ENCODE data around the gene BICRA.
"Not testable (repeated sequence)": the region's sequence is repeated elsewhere in the genome, so short reads cannot be mapped to it uniquely, and the experiment has no call there.

BICRA gene

DNA sequence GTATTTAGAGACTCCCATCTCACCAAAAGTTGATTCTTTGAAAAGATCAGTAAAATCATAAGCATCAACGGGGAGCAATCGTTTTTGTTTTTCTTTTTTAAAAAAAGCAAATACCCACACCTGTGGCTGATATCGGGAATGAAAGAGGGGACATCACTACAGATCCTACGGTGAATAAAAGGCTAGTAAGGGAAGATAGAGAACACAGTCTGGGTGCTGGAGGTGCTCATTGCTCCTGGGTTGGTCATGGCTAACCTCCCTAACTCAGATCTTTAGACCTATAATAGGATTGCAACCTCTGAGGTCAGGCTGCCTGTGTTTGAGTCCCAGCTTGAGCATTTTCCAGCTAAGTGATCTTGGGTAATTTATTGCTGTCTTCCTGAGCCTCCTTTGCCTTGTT, 105.4 kb downstream of the BICRA start:
- no peak overlapping the region for H3K4me3 Mint-ChIP-seq
- H3K27ac Mint-ChIP-seq: no peak overlapping the region

DNA sequence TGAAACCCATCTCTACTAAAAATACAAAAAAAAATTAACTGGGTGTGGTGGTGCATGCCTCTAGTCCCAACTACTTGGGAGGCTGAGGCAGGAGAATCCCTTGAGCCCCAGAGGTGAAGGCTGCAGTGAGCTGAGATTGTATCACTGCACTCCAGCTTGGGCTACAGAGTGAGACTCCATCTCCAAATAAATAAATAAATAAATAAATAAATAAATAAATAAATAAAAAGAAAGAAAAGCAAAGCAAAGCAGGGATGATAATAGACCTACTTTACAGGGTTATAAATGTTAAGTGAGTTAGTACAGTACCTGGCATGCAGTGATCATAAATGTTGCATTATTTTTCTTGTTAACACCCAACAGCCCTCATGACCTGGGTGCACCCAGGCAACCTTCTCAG, 105.9 kb downstream of the BICRA start:
- not testable (repeated sequence) for H3K9me3 Mint-ChIP-seq (ENCODE audit: low read depth); H3K36me3 Mint-ChIP-seq; H3K4me1 Mint-ChIP-seq (ENCODE audit: low read depth); H3K27ac Mint-ChIP-seq; H3K4me3 Mint-ChIP-seq
- peaks cover 20% of the 10 kb centered on the region for H3K27me3 Mint-ChIP-seq

More for the DNA sequence above, 105.4 kb downstream of the BICRA start:
- Mint-ChIP-seq H3K4me1 (ENCODE audit: low read depth) (no peaks in the 10 kb centered on the region), H3K27me3 (peaks cover 20% of the 10 kb centered on the region), H3K9me3 (ENCODE audit: low read depth) (no peaks in the 10 kb centered on the region), H3K36me3 (no peaks in the 10 kb centered on the region)

DNA sequence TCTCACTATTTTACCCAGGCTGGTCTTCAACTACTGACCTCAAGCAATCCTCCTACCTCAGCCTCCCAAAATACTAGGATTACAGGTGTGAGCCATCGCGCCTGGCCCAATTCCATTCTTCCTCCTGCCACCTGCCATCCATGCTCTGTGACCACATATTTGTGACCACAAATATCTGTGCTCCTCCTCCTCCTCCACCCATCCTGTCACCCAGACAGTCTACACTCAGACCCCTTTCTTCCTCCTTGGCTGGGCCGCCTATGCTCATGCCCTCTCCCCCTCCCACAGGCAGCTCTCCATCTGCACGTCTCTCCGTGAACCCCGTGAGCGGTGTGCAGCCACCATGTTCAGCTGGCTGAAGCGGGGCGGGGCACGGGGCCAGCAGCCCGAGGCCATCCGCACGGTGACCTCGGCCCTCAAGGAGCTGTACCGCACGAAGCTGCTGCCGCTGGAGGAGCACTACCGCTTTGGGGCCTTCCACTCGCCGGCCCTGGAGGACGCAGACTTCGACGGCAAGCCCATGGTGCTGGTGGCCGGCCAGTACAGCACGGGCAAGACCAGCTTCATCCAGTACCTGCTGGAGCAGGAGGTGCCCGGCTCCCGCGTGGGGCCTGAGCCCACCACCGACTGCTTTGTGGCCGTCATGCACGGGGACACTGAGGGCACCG, 107.5 kb downstream of the BICRA start:
- no peaks in the 10 kb centered on the region for H3K9me3 Mint-ChIP-seq (ENCODE audit: low read depth)
- H3K4me1 Mint-ChIP-seq (ENCODE audit: low read depth): no peaks in the 10 kb centered on the region
- no peak overlapping the region for H3K4me3 Mint-ChIP-seq
- H3K36me3 Mint-ChIP-seq: no peaks in the 10 kb centered on the region
- no peak overlapping the region for H3K27ac Mint-ChIP-seq
- H3K27me3 Mint-ChIP-seq: peaks cover 26% of the 10 kb centered on the region

DNA sequence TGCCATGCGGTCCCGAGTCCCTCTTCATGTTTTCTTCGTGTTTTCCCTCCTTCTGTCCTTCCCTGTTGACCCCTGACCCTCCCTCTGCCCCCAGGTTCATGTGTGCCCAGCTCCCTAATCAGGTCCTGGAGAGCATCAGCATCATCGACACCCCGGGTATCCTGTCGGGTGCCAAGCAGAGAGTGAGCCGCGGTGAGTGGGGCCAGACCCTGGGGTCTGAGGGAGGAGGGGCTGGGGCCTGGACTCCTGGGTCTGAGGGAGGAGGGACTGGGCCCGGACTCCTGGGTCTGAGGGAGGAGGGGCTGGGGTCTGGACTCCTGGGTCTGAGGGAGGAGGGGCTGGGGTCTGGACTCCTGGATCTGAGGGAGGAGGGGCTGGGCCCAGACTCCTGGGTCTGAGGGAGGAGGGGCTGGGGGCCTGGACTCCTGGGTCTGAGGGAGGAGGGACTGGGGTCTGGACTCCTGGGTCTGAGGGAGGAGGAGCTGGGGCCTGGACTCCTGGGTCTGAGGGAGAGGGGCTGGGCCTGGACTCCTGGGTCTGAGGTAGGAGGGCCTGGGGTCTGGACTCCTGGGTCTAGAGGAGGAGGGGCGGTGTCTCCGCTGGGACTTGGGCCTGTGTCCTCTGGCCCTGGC, 109.6 kb downstream of the BICRA start:
- H3K9me3 Mint-ChIP-seq (ENCODE audit: low read depth); H3K36me3 Mint-ChIP-seq; H3K4me1 Mint-ChIP-seq (ENCODE audit: low read depth); H3K27ac Mint-ChIP-seq; H3K4me3 Mint-ChIP-seq: not testable (repeated sequence)
- H3K27me3 Mint-ChIP-seq: peaks cover 18% of the 10 kb centered on the region

DNA sequence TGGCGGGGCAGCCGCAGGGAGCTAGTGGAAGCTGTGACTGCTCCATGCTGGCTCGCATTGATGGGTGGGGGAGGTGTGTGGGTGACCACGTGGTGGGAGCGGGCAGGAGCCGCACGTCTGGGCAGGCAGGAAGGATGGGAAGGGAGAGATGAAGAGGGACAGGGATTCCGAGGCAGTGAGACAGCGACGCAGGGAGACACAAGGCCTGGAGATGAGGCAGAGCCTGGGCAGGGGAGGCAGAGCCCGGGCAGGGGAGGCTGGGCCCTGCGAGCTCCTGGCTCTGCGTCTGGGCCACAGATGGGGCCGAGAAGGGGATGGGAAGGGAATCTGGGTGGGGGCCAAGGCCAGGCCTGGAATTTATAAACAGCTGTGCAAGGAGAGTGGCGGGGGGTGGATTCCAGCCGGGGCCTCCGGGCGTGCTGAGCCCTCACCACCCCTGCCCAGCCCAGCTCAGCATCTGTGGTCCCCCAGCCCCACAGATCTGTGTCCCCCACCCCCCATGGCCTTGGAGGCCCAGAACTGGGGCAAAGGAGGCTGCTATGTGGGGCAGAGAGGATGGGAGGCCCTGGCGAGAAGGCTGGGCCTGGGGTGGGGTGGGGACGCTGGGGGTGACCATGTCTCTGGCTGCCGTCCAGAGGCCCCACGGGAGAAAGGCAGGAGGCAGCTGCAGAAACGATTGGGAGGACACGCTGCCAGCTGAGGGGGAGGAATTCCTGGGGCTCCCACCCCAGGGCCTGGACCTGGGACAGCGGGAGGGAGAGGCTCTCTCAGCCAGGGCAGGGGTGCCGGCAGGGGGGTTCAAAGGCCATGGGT, 110.3 kb downstream of the BICRA start:
- no peak overlapping the region for H3K27ac Mint-ChIP-seq
- no peak overlapping the region for H3K4me3 Mint-ChIP-seq
- H3K36me3 Mint-ChIP-seq: no peaks in the 10 kb centered on the region
- peaks cover 10% of the 10 kb centered on the region for H3K27me3 Mint-ChIP-seq
- no peaks in the 10 kb centered on the region for H3K9me3 Mint-ChIP-seq (ENCODE audit: low read depth)
- H3K4me1 Mint-ChIP-seq (ENCODE audit: low read depth): no peaks in the 10 kb centered on the region

DNA sequence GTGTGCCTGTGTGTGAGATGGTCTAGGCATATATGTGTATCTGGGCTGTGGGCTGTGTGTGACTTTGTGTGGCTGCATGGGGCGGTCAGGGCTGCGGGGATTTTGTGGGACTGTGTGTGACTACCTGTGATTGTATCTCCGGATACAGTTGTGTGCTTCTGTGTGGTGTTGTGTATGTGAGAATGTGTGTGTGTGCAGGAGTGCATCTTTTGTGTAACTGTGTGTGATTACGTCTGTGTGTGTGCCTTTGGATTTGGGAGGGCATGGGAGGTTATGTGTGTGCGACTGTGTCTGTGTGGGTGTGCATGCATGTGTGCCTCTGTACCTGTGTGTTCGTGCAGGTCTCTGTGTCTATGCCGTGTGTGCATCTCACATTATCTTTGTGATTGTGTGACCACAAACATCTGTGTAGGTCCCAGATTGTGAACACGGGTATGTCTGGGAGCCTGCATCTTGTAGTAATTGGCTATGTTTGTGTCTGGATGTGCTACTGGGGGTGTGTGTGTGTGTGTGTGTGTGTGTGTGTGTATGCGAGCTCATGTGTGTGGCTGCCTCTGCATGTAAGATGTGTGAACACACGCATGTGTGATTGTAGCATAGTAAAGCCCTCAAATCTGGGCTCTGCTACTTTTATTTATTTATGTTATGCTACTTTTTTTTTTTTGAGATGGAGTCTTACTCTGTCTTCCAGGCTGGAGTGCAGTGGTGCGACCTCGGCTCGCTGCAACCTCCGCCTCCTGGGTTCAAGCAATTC, 111.9 kb downstream of the BICRA start:
- Mint-ChIP-seq H3K4me3 (no peak overlapping the region), H3K9me3 (ENCODE audit: low read depth) (no peaks in the 10 kb centered on the region), H3K4me1 (ENCODE audit: low read depth) (no peaks in the 10 kb centered on the region), H3K36me3 (no peaks in the 10 kb centered on the region), H3K27ac (no peak overlapping the region), H3K27me3 (peaks cover 9% of the 10 kb centered on the region)

DNA sequence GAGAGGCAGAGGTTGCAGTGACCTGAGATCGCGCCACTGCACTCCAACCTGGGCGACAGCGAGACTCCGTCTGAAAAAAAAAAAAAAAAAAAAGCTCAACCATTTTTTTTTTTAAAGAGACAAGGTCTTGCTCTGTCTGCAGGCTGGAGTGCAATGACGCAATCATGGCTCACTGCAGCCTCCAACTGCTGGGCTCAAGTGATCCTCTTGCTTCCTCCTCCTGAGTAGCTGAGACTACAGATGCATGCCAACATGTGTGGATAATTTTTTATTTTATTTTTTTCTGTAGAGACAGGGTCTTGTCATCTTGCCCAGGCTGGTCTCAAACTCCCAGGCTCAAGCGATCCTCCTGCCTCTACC, 114.6 kb downstream of the BICRA start:
- Mint-ChIP-seq H3K4me1 (ENCODE audit: low read depth) (no peaks in the 10 kb centered on the region), H3K27me3 (peaks cover 12% of the 10 kb centered on the region), H3K36me3 (no peaks in the 10 kb centered on the region), H3K4me3 (no peak overlapping the region), H3K27ac (no peak overlapping the region), H3K9me3 (ENCODE audit: low read depth) (no peaks in the 10 kb centered on the region)

DNA sequence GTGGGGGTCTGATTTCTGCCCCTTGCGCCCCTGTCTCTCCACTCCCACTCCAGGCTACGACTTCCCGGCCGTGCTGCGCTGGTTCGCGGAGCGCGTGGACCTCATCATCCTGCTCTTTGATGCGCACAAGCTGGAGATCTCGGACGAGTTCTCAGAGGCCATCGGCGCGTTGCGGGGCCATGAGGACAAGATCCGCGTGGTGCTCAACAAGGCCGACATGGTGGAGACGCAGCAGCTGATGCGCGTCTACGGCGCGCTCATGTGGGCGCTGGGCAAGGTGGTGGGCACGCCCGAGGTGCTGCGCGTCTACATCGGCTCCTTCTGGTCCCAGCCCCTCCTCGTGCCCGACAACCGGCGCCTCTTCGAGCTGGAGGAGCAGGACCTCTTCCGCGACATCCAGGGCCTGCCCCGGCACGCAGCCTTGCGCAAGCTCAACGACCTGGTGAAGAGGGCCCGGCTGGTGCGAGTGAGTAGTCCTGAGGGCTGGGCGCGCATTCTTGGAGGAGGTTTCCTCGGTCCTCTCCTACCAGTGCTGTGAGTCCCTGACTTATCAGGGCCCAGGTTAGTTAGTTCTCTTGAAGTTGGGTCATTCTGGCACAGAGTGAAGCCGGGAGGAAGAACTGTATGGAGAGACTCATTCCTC, 116.9 kb downstream of the BICRA start:
- H3K4me1 Mint-ChIP-seq (ENCODE audit: low read depth): peaks cover 11% of the 10 kb centered on the region
- no peak overlapping the region for H3K27ac Mint-ChIP-seq
- H3K27me3 Mint-ChIP-seq: peaks cover 13% of the 10 kb centered on the region
- no peak overlapping the region for H3K4me3 Mint-ChIP-seq
- H3K36me3 Mint-ChIP-seq: no peaks in the 10 kb centered on the region
- no peaks in the 10 kb centered on the region for H3K9me3 Mint-ChIP-seq (ENCODE audit: low read depth)

DNA sequence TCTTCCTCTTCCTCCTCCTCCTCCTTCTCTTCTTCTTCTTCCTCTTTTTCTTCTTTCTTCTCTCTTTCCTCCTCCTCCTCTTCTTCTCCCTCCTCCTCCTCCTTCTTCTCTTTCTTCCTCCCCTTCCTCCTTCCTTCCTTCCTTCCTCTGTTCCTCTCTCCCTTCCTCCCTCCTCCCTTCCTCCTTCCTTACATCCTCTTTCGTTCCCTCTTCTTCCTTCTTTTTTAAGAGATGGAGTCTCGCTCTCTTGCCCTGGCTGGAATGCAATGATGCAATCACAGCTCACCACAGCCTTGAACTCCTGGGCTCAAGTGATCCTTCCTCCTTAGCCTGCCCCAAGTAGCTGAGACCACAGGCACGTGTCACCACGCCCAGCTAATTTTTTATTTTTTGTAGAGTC, 117.5 kb downstream of the BICRA start:
- Mint-ChIP-seq H3K27me3 (peaks cover 12% of the 10 kb centered on the region), H3K4me1 (ENCODE audit: low read depth) (peaks cover 11% of the 10 kb centered on the region), H3K36me3 (no peaks in the 10 kb centered on the region), H3K4me3 (no peak overlapping the region), H3K9me3 (ENCODE audit: low read depth) (no peaks in the 10 kb centered on the region), H3K27ac (no peak overlapping the region)

DNA sequence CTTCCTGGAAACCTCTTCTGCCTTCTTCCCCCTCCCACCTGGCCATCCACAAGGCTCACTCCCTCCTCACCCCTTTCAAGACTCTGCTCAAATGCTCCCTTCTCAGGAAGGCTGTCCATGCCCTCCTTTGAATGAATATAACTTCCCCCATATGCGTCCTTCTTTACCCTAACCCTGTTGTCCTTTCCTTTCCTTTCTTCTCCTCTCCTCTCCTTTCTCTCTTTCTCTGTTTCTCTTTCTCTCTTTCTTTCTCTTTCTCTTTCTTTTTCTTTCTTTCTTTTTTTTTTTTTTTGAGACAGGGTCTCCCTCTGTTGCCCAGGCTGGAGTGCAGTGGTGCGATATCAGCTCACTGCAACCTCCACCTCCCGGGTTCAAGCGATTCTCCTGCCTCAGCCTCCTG, 119.4 kb downstream of the BICRA start:
- not testable (repeated sequence) for H3K4me3 Mint-ChIP-seq; H3K36me3 Mint-ChIP-seq; H3K9me3 Mint-ChIP-seq (ENCODE audit: low read depth); H3K27ac Mint-ChIP-seq
- Mint-ChIP-seq H3K4me1 (ENCODE audit: low read depth) (peaks cover 11% of the 10 kb centered on the region), H3K27me3 (peaks cover 12% of the 10 kb centered on the region)

DNA sequence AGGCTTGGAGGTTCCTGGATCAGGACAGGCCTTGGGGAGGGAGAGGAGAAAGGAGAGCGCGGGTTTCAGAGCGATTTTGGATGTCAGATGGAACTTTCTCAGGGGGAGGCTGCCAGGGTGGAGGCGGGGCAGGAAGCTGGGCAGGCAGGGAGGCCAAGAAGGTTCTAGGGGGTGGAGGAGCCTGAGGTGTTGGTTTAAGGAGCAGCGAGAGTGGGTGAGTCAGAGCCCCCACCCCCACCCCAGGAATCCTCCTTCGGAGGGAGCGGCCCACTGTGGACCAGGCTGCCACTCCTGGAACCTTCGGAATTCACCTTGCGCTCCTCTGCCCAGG, 120.5 kb downstream of the BICRA start:
- H3K4me1 Mint-ChIP-seq (ENCODE audit: low read depth): peaks cover 11% of the 10 kb centered on the region
- H3K27me3 Mint-ChIP-seq: peaks cover 12% of the 10 kb centered on the region
- H3K9me3 Mint-ChIP-seq (ENCODE audit: low read depth): no peaks in the 10 kb centered on the region
- peak overlapping the region; percentile 83 for H3K4me3 Mint-ChIP-seq
- no peaks in the 10 kb centered on the region for H3K36me3 Mint-ChIP-seq
- no peak overlapping the region for H3K27ac Mint-ChIP-seq

DNA sequence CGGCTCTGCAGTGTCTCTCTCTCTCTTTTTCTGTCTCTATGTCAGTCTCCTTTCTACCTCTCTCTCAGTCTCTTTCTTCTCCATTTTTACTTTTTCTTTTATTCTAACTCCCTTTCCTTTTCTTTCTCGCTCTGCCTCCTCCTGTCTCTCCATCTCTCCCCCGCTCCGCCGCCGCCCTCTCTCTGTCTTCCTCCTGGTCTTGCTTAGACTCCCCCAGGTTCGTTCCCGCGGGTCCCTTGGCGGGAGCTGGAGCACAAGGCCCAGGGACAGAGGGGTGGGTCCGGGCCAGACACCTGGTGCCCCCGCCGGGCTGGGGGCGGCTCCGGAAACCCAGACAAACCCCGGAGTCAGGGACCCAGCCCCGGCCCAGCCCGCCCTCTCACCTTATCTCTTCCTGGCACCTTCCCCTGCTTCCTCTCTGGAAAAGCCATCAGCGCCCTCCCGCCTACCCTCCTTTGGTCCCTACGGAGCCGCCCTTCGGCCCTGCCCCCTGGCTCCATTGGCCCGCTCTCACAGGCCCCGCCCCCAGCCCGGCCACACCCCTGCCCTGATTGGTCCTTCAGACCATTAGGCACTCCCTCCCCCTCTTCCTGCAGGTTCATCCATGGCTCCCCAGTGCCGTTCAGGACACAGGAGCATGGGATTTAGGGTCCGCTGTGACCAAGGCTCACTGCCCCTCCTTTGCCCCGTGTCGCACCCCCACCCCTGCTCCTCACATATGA, 121.0 kb downstream of the BICRA start:
- no peak overlapping the region for H3K27ac Mint-ChIP-seq
- peaks cover 11% of the 10 kb centered on the region for H3K4me1 Mint-ChIP-seq (ENCODE audit: low read depth)
- H3K36me3 Mint-ChIP-seq: no peaks in the 10 kb centered on the region
- H3K4me3 Mint-ChIP-seq: peak overlapping the region; percentile 83
- H3K9me3 Mint-ChIP-seq (ENCODE audit: low read depth): no peaks in the 10 kb centered on the region
- peaks cover 12% of the 10 kb centered on the region for H3K27me3 Mint-ChIP-seq

DNA sequence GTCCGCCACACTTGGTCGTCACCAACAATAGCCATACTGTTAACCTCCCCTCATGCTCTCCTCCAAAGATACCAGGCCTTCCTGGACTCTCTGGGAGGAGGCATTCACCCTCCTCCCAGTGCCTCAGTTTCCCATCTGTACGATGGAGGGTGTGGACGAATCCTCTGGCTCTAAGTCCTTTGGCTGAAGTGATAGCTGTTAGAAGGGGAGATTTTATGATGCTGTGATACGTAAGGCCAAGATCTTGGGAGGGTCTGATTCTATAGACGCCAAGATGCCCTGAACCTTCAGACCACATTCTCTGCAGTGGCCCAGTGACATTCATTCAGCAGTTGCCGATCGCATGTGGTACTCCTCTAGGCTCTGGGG, 121.6 kb downstream of the BICRA start:
- peak overlapping the region; percentile 66 for H3K4me3 Mint-ChIP-seq
- H3K4me1 Mint-ChIP-seq (ENCODE audit: low read depth): peaks cover 11% of the 10 kb centered on the region
- no peak overlapping the region for H3K27ac Mint-ChIP-seq
- H3K9me3 Mint-ChIP-seq (ENCODE audit: low read depth): no peaks in the 10 kb centered on the region
- no peaks in the 10 kb centered on the region for H3K36me3 Mint-ChIP-seq
- peaks cover 12% of the 10 kb centered on the region for H3K27me3 Mint-ChIP-seq

DNA sequence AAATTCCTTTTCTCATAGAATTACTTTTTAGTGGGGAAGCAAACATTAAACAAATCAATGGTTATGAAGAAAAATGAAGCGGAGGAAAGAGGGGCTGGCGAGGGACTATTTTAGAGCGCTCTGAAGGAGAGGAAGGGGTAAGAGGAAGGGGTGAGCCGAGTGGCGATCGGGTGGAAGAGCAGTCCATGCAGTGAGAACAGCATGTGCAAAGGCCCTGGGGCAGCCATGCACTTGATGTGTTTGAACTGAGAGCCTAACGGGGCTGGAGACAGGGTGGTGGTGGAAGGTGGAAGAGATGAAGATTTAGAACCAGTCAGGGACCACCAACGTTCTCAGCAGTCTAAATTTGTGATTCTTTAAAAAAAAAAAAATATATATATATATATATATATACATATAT, 122.0 kb downstream of the BICRA start:
- Mint-ChIP-seq H3K27ac (no peak overlapping the region), H3K4me3 (no peak overlapping the region)

More for the DNA sequence above, 122.0 kb downstream of the BICRA start:
- Mint-ChIP-seq H3K36me3 (no peaks in the 10 kb centered on the region), H3K9me3 (ENCODE audit: low read depth) (no peaks in the 10 kb centered on the region), H3K4me1 (ENCODE audit: low read depth) (peaks cover 11% of the 10 kb centered on the region), H3K27me3 (peaks cover 12% of the 10 kb centered on the region)
